Kasumi-1 (cell line): ENCODE measurements around the gene MEF2C.

Experiments
- DNase-seq, 2 experiments: peaks; one replicate each; lab custom pipeline; 2025; lab: John Stamatoyannopoulos, UW

Gene MEF2C

GRCh38 chr5:88688156-88688983, 194.6 kb downstream of the MEF2C start:
- no peak for DNase-seq

- no peak for DNase-seq
Measured at GRCh38 chr5:88687373-88687911, 195.5 kb downstream of the MEF2C start.

GRCh38 chr5:88686726-88687125, 196.3 kb downstream of the MEF2C start:
- DNase-seq: no peak

- no peak for DNase-seq
Measured at GRCh38 chr5:88685591-88686541, 197.1 kb downstream of the MEF2C start.

GRCh38 chr5:88683506-88684135, 199.4 kb downstream of the MEF2C start:
- peak in 1 of 2 experiments; percentile 27 for DNase-seq

GRCh38 chr5:88682881-88683361, 200.1 kb downstream of the MEF2C start:
- no peak for DNase-seq

GRCh38 chr5:88682131-88682530, 200.9 kb downstream of the MEF2C start:
- DNase-seq: no peak

GRCh38 chr5:88681211-88681803, 201.7 kb downstream of the MEF2C start:
- no peak for DNase-seq

- DNase-seq: peak; percentile 60 to 68
Measured at GRCh38 chr5:88680253-88681132, 202.5 kb downstream of the MEF2C start.

GRCh38 chr5:88679638-88680037, 203.3 kb downstream of the MEF2C start:
- DNase-seq: no peak

GRCh38 chr5:88678770-88679381, 204.1 kb downstream of the MEF2C start:
- no peak for DNase-seq

- no peak for DNase-seq
Measured at GRCh38 chr5:88677943-88678769, 204.8 kb downstream of the MEF2C start.

GRCh38 chr5:88677376-88677895, 205.5 kb downstream of the MEF2C start:
- DNase-seq: no peak

- no peak for DNase-seq
Measured at GRCh38 chr5:88676637-88677375, 206.2 kb downstream of the MEF2C start.

- peak; percentile 73 to 82 for DNase-seq
Measured at GRCh38 chr5:88675708-88676636, 207.0 kb downstream of the MEF2C start.

- DNase-seq: peak in 1 of 2 experiments; percentile 57
Measured at GRCh38 chr5:88675168-88675707, 207.7 kb downstream of the MEF2C start.
